NCI-H2171 (cell line): ENCODE results near the gene CLIC5.

ENCODE experiments used
- DNase-seq: peaks from one replicate; lab custom pipeline; 2025; lab: John Stamatoyannopoulos, UW

The CLIC5 gene

GRCh38 chr6:45843848-45844521, 171.7 kb downstream of the CLIC5 start:
- no peak for DNase-seq

- no peak for DNase-seq
These were observed 174.6 kb downstream of the CLIC5 start for GRCh38 chr6:45841062-45841461.

- DNase-seq: no peak
These were observed 176.7 kb downstream of the CLIC5 start for GRCh38 chr6:45838996-45839395.

- no peak for DNase-seq
These were observed 177.2 kb downstream of the CLIC5 start for GRCh38 chr6:45838451-45838850.

GRCh38 chr6:45837541-45838200, 178.0 kb downstream of the CLIC5 start:
- no peak for DNase-seq

- no peak for DNase-seq
These were observed 178.7 kb downstream of the CLIC5 start for GRCh38 chr6:45836984-45837383.

- no peak for DNase-seq
These were observed 179.2 kb downstream of the CLIC5 start for GRCh38 chr6:45836438-45836824.

- no peak for DNase-seq
These were observed 179.8 kb downstream of the CLIC5 start for GRCh38 chr6:45835721-45836437.

- DNase-seq: no peak
These were observed 183.6 kb downstream of the CLIC5 start for GRCh38 chr6:45832063-45832462.
